Activated CD4-positive, alpha-beta T cell treated with anti-CD3 and anti-CD28 coated beads for 1 hour (primary cell): ENCODE measurements around the gene SPTLC1.
"Not testable (repeated sequence)": the region's sequence is repeated elsewhere in the genome, so short reads cannot be mapped to it uniquely, and the experiment has no call there.

Experiments used
- DNase-seq: peaks from one replicate; pipeline ENCODE4 v3.0.0-alpha.2; 2020

Gene SPTLC1

DNA sequence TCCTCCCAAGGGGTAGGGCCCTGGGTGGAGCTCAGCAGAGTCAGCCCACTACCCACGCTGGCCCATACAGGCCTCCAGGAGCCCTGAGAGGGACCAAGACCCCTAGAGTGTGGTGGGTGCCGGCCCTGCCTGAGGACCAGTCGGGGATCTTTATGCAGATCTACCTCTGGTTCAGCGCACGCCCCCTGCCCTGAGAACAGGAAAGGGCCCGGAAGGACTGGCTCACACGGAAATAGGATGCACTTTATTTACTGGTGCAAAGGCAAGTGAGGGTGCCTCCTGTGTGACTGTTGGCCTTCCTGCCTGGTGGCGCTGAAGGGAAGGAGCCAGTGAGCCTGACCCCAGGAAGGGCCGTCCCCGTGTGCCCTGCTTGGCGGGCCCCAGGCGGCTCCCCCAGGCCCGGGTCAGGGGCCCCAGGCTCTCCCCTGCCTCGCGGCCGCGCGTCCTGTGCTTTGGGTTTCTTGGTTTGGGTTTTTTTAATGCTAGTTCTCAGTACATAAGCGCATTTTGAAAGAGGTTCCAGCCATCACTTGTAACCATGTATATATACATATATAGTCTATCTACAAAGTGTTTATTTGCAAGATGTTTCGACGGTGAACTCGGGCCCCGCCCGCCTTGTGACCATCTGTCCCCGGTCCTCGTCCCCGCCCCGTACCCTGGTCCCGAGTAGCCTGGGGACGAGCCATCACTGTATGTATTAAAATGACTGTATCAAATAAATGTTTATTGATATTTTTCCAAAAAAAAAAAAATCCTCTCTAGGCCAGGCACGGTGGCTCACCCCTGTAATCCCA is 88.8 kb downstream of the SPTLC1 start:
- no peak for DNase-seq

DNA sequence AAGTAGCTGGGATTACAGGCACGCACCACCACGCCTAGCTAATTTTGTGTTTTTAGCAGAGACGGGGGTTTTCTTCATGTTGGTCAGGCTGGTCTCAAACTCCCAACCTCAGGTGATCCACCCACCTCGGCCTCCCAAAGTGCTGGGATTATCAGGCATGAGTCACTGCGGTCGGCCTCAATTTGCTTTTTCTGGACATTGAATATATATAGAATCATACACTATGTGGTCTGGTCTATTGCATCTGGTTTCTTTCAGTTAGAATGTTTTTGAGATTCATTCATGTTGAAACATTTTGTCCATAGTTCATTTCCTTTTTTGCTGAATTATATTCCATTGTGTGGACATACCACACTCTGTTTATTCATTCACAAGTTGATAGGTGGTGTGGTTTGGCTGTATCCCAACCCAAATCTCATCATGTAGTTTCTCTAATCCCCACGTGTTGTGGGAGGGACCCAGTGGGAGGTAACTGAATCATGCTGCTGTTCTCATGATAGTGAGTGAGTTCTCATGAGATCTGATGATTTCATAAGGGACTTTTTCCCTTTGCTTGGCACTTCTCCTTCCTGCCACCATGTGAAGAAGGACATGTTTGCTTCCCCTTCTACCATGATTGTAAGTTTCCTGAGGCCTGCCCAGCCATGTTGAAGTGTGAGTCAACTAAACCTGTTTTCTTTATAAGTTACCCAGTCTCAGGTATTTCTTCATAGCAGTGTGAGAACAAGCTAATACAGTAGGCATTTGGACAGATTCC is 93.2 kb downstream of the SPTLC1 start:
- not testable (repeated sequence) for DNase-seq

DNA sequence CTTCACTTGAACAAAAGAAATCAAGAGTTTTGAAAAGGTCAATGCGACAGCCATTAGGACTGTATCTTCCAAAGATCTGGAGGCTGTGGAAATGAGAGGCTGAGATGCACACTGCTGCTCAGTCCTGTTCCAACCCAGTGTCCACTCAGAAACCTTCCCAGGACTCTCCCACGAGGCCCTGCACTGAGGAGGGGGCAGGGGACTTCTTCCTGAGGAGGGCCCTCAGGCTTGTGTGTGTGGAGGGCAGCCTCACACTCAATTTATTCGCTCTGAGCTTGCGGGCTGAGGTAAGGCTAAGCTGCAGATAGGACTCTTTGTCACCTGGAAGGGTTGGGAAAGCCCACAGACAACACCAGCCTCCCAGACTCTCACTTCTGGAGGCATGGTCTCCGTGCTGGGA is 95.6 kb downstream of the SPTLC1 start:
- DNase-seq = no peak

DNA sequence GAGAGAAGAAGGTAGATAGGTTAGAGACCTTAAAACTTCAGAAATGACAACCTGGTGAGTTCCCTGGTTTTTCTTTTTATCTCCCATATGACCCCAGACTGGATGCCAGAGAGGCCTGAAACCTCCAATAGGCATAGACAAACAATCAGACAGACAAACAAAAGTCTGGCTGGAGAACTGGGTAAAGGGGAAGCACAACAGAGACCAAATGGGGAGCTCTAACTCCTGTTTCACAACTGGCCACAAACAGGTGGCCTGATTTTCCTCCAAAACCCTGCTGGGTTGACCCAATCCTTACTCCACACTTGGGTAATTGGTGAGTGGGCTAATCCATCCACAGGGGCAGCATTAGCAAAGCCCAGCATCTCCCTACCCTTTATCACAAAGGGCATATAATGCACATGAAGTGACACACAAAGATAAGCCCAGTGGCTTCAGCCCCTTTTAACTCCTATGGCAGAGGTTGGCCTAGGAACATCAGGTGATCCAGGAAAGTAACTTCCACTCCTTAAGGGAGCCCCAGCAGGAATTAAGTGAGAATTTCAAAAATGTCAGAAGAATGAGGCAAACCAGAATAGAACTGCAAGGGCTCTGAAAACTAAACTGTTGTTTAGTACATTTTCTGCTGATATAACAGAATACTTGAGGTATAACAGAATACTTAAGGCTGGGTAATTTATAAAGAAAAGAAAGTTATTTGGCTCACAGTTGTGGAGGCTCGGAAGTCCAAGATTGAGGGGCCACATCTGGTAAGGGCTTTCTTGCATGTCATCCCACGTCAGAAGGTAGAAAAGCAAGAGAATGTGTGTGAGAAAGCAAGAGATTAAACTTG is 104.3 kb downstream of the SPTLC1 start:
- DNase-seq = no peak

DNA sequence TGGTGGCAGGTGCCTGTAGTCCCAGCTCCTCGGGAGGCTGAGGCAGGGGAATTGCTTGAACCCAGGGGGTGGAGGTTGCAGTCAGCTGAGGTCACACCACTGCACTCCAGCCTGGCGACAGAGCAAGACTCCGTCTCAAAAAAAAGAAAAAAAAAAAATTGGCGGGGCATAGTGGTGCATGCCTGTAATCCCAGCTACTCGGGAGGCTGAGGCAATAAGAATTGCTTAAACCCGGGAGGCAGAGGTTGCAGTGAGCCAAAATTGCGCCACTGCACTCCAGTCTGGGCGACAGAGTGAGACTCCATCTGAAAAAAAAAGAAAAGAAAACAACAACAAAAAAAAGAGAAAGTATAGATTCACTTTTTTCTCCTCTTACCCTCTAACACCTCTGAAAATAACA is 105.0 kb downstream of the SPTLC1 start:
- not testable (repeated sequence) for DNase-seq

DNA sequence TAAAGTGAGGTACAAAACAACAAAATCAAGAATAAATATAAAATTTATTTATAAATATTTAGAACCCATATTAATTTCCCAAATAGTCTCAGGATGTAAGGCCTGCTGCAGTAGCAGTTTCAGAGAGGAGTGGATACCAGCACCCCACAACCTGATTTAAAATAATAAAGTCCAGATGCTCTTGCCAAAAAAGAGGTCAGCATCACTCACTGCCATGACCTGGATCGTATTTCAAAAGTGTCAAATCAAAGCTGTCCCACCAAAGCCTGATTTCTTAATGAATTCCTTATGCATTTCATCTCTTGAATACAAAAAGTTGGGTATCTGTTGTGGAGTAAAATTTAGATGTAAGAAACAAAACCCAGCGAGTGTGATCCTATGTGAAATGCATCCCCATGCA is 107.2 kb downstream of the SPTLC1 start:
- DNase-seq = no peak

DNA sequence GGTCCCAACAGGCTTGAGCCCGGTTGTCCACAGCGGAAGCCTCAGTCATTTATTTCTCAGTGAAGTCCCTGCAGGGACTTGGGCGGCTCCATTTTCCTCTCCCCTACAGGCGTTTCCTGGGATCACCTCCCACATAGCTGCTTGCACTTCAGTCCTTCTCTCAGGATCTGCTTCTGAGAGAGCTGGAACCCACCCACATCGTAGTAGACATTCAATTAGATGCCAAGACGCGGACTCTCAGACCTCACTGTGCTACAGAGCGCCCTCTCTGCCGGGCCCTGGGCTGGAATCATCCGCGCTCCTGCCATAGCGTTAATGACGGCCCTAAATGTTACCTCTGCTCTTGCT is 111.2 kb downstream of the SPTLC1 start:
- no peak for DNase-seq

DNA sequence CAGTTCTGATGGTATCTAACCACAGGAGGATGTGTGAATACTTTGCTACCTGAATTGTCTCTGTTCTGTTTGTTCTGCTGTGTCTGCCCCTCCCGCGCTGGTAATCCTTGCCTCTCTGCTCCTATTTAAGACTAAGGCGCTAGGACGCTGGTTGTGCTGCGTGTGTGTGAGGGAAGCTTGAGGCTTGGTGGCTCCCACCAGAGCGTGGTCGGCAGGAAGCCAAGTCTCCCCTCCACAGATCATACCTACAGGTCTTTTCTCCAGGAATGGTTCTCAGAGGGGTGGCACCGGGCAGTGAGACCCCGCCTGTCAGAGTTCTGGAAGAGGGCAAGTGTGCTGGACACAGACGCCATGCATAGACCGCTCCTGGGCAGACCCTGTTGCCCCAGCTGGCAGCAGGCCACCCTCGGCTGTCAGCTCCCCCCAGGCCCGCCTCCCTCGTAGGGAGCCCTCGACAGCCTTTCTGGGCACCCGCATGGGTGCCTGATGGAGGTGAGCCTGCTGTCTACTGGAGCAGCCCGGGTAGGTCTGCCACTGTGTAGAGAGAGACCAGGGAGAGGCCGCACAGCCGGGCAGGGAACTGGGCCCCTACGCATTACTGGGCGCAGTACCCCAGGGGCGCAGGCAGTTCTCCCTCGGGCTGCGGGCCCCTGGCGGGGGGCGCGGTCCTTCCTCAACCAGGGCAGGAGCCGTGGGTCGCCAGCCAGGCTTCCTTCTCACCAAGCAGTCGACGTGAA is 111.7 kb downstream of the SPTLC1 start:
- DNase-seq = no peak

DNA sequence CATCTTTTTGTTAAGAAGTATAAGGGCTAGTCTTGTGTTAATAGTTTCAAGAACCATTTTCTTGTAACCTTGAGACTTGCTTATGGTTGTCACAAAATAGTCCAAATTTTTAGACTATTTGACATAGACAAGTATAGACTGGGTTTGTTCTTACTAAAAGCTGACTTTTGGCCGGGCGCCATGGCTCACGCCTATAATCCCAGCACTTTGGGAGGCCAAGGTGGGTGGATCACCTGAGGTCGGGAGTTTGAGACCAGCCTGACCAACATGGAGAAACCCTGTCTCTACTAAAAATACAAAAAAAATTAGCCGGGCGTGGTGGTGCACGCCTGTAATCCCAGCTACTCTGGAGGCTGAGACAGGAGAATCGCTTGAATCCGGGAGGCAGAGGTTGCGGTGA is 113.3 kb downstream of the SPTLC1 start:
- DNase-seq = not testable (repeated sequence)

DNA sequence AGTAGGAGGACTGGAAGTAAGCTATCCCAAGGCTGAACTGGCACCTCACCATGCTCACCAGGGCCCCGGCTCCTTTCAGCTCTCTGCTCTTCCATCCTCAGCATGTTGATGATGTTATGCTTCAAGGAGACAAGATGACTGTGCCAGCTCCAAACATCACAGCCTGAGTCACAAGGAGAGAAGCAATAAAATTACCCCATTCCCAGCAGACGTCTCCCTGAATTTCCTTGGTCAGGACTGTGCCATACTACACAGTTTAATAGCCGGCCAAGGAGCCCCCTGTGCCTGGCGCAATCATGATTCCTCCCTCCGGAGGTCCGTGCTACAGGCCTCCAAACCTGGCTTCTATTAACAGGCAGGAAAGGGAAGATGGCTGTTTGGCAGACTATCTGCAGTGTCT is 114.0 kb downstream of the SPTLC1 start:
- DNase-seq = no peak

DNA sequence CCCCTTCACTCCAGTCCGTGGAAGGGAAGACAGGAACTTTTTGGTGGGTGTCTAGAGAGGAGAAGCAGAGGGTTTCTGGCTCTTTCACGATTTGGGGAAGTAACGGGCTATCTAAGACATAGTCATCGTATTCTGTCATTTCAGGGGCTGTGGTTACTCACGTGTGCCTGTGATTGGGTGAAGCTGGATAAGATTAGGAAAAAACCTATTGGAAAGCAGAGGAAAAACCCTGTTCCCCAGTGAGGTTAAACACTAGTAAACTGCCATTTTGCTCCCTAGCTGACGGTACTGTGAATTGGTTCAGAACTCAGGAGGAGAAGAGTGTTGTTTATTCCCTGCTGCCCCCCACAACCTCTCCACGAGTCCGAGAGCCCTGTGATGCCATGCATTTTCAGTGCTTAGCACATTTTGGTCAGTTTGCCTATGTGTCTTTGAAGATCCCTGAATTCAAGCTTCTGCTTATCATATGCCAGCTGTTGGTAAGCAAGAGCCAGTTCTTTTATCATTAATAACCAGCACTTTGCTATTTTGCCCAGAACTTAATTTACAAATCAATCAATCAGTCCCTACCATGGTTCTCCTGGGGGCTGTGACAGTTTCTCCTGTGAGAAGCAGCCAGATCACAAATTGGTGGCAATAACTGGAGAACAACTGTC is 120.1 kb downstream of the SPTLC1 start:
- no peak for DNase-seq

DNA sequence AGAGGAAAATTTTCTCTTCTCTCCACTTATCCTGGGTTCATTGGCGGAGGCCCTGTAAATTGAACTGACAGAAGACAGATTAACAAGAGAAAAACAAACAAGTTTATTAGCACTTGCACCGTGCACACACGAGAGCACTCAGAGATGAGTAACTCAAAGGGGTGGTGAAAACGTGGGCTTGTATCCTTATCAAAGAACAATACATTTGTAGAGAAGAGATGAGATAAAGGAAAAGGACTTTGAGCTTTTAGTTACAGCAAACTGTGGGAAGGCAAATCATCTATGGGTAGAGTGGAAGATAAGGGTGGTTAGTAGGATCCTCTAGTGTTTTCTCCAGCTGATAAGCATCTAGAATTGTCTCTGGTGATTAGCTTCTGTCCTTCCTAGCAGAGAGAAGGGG is 120.8 kb downstream of the SPTLC1 start:
- DNase-seq = no peak

DNA sequence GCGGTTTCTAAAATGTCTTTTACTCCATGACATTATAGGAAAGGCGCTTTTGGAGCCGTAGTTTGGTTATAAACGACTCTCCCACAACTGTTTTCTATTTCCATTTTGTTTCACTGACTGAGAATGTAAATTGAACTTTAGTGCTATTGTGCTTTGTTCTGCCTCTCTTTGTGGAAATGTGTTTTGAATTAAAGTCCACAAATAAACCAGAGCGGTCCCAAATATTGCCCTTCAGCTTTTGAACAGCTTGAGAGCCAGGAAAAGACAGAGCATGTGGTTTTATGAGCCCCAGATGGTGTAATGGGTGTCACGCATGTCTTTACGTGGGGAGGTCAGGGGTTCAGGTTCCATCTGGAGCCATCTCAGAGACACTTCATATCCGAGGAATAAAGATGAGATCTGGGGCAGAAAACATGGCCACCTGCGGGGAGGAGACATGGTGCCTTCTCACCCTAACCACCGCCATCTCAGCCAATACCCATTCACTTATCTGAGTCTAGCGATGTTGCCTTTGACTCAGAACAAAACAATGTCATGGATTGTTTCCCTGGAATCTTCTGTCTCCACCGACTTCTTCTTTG is 122.7 kb downstream of the SPTLC1 start:
- no peak for DNase-seq

DNA sequence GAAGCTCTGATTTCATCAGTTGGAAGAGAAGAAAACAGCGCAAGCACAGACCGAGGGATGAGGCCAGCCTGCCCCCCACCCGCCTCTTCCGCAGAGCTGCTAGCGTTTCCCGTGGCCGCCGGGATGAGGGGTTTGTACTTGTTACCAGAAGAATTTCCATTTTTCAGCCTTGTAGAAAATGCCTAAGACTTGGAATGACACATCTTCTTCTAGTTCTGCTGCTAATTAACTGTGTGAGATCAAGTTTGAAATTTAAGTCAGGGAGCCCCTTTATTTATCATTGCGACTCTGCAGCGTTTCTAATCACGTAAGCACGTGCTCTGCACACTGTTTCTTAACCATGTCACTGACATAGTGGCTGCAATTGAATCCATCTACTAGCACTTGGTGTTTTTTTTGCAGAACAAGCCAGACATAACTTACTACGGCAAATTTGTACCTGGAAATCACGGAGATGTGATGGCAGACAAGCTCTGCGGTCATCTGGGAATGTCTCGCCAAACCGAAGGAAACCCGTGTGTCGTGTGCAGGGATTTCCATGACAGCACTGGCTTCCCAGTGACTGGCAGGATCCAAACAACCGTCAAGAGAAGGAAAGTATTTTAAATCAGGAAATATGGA is 123.4 kb downstream of the SPTLC1 start:
- no peak for DNase-seq

DNA sequence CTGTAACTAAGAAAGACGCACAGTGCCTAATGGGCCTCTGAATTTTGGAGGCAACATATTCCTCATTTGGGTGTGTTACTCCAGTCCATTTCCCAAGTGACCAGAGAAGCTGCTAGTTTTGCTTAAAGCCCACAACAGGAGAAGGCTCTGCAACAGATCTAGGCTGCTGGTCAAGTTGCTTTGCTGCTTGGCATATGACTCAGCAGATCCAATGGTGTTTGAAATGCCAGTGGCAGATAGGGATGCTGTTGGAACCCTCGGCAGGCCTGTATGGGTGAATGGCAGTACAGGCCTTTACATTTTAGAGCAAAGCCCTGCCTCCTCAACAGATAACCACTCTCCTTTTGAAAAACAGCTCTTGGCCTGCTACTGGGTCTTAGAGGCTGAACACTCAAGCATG is 129.0 kb downstream of the SPTLC1 start:
- no peak for DNase-seq

DNA sequence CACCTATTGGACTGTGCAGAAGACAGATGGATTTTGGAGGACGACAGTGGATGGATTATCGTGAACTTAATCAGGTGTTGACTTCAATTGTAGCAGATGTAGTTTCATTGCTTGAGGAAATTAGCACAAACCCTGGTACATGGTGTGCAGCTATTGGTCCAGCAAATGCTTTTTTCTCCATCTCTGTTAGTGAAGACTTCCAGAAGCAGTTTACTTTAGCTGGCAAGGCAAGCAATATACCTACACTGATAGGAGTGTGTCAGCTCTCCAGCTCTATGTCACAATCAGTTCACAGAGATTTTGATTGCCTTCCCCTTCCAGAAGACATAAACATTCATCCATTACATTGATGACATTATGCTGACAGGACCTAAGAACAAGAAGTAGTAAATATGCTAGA is 129.5 kb downstream of the SPTLC1 start:
- DNase-seq = no peak
